ENCODE measurements around the gene PYURF. TPM values are rescaled to one million over a fixed set of nuclear protein-coding genes. Genes with fewer than 3 reads are reported as not detected.

Gene PYURF
- total RNA-seq, 4 donors from 2014 or later = 82.9 to 270 (median 140) TPM

GRCh38 chr4:88537709-88538108, 14.1 kb upstream of the PYURF start:
- intact Hi-C loops (cut with DNase I; ENCODE audit: low total_unique reads) = loop anchor here (2.0 kb wide), 1 partner anchor 121 kb away; no protein-coding TSS in a partner anchor
- no peak for TF ChIP-seq CTCF (IDR thresholded peaks at IDR 0.05)
- no peak for TF ChIP-seq POLR2A (IDR thresholded peaks at IDR 0.05)

DNA sequence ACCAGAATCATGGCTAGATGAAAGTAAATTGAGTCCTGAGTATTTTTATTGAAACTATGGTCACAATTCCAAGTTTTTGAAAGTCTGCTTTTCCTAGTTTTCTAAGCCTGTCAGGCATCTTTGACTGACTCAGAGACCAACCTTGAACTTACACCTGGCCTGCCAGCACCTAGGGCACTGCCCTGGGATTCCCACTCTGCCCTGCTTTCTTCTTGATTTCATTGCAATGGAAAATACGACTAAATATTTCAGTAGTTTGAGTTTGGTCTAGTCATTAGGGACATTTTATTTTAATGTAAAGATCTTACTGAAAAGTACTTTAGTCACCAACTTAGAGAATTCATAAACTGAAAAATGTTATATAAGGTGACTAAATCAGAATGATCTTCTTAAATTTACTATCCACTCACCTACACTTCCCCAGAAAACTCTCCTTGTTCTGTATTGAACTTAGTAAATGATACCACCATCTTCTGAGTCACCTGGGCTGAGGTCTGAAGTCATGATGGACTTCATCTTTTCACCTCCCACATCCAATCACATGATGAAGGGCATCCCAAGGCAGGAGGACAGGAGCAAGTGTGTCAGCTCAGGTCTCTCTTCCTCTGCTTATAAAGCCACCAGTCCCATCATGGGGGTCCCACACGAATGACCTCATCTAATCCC, 11.6 kb upstream of the PYURF start:
- no peaks in the 10 kb centered on the region for H3K9me3 ChIP-seq
- H3K4me1 ChIP-seq = no peaks in the 10 kb centered on the region
- no peaks in the 10 kb centered on the region for H3K36me3 ChIP-seq
- H3K27me3 ChIP-seq = no peaks in the 10 kb centered on the region
- no peak for DNase-seq
- TF ChIP-seq CTCF (IDR thresholded peaks at IDR 0.05) = no peak
- TF ChIP-seq POLR2A (IDR thresholded peaks at IDR 0.05) = no peak
- H3K27ac ChIP-seq = no peak overlapping the region
- H3K4me3 ChIP-seq = no peak overlapping the region
- intact Hi-C loops (cut with DNase I; ENCODE audit: low total_unique reads) = no loop called here

More at GRCh38 chr4:88537709-88538108, 14.1 kb upstream of the PYURF start:
- Histone ChIP-seq H3K27ac (no peak overlapping the region), H3K27me3 (no peaks in the 10 kb centered on the region), H3K9me3 (no peaks in the 10 kb centered on the region), H3K4me3 (no peak overlapping the region), H3K36me3 (no peaks in the 10 kb centered on the region), H3K4me1 (no peaks in the 10 kb centered on the region)
- no peak for DNase-seq

- Histone ChIP-seq H3K36me3 (no peaks in the 10 kb centered on the region), H3K9me3 (no peaks in the 10 kb centered on the region), H3K4me3 (no peak overlapping the region), H3K27me3 (no peaks in the 10 kb centered on the region), H3K4me1 (no peaks in the 10 kb centered on the region), H3K27ac (no peak overlapping the region)
- DNase-seq = no peak
- intact Hi-C loops (cut with DNase I; ENCODE audit: low total_unique reads) = no loop called here
- TF ChIP-seq POLR2A (IDR thresholded peaks at IDR 0.05) (no peak), CTCF (IDR thresholded peaks at IDR 0.05) (no peak)
Observed at GRCh38 chr4:88533937-88534750, 10.6 kb upstream of the PYURF start.

DNA sequence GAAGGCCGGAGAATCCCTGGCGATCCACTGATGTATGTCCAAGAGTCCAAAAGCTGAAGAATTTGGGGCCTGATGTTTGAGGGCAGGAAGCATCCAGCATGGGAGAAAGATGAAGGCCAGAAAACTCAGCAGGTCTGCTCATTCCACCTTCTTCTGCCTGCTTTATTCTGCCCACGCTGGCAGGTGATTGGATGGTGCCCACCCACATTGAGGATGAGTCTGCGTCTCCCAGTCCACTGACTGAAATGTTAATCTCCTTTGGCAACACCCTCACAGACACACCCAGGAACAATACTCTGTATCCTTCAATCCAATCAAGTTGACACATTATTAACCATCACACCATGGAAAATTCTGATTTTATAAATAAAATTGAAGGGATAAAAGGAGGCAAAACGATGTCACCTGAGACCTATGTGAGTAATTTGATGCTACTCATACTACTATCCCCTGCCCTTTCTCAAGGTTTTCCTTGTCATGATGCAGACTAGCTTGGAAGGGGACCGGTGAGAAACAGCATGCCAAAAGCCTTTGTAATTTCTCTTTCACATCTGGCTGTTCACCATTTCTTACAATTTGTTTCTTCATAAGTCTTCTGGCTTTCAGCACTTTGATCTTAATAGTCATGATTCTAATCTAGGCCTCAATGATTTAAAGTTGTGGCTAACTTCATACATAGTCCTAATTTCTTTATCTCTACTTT, 9.7 kb upstream of the PYURF start:
- Histone ChIP-seq H3K4me1 (no peaks in the 10 kb centered on the region), H3K36me3 (no peaks in the 10 kb centered on the region), H3K9me3 (no peaks in the 10 kb centered on the region), H3K27me3 (no peaks in the 10 kb centered on the region), H3K4me3 (no peak overlapping the region), H3K27ac (no peak overlapping the region)
- intact Hi-C loops (cut with DNase I; ENCODE audit: low total_unique reads) = no loop called here
- no peak for DNase-seq
- TF ChIP-seq CTCF (IDR thresholded peaks at IDR 0.05) = no peak
- TF ChIP-seq POLR2A (IDR thresholded peaks at IDR 0.05) = no peak
